WERI-Rb-1 (cell line): ENCODE results near the gene ZNF710.

Source experiments
- DNase-seq: peaks from one replicate; pipeline ENCODE4 v3.0.0-alpha.2; 2020
- H3K27ac ChIP-seq: fragments of 250-450 bp; sonication (Bioruptor Pico); 2 replicates; pipeline ENCODE4 v1.5.1; 2020; ENCODE audit warnings: mild to moderate bottlenecking, moderate library complexity
- H3K27me3 ChIP-seq: fragments of 250-450 bp; sonication (Bioruptor Pico); 2 replicates; pipeline ENCODE4 v1.5.1; 2021; ENCODE audit warnings: mild to moderate bottlenecking, low read depth, moderate library complexity; ENCODE audit not compliant: insufficient read depth, severe bottlenecking
- H3K36me3 ChIP-seq: fragments of 250-450 bp; sonication (Bioruptor Pico); 2 replicates; pipeline ENCODE4 v1.5.1; 2020; ENCODE audit warnings: mild to moderate bottlenecking, moderate library complexity
- H3K4me3 ChIP-seq: 2 replicates; pipeline ENCODE4 v1.5.1; 2011; ENCODE audit warnings: low read depth, mild to moderate bottlenecking, control low read depth, low read length
- H3K9me3 ChIP-seq: fragments of 250-450 bp; sonication (Bioruptor Pico); 2 replicates; pipeline ENCODE4 v1.5.1; 2021; ENCODE audit warnings: mild to moderate bottlenecking, moderate library complexity; ENCODE audit not compliant: severe bottlenecking
- CTCF ChIP-seq: IDR thresholded peaks from 2 replicates; pipeline ENCODE4 v1.5.1; 2011; ENCODE audit warnings: low read depth, mild to moderate bottlenecking, control low read depth, inconsistent platforms, low read length

ZNF710 gene

GRCh38 chr15:90080458-90080755, 79.3 kb downstream of the ZNF710 start:
- no peak for DNase-seq
- H3K27me3 ChIP-seq, result no peaks in the 10 kb centered on the region
- no peak overlapping the region for H3K27ac ChIP-seq
- no peak overlapping the region for H3K4me3 ChIP-seq
- no peak for TF ChIP-seq CTCF
- peaks cover 38% of the 10 kb centered on the region for H3K36me3 ChIP-seq
- H3K9me3 ChIP-seq, result no peaks in the 10 kb centered on the region

- no peak for TF ChIP-seq CTCF
- Histone ChIP-seq H3K4me3 (no peak overlapping the region), H3K27ac (no peak overlapping the region), H3K27me3 (no peaks in the 10 kb centered on the region), H3K36me3 (peaks cover 39% of the 10 kb centered on the region), H3K9me3 (no peaks in the 10 kb centered on the region)
- no peak for DNase-seq
Observed at GRCh38 chr15:90080818-90081393, 79.8 kb downstream of the ZNF710 start.

GRCh38 chr15:90082140-90082715, 81.1 kb downstream of the ZNF710 start:
- H3K27ac ChIP-seq, result no peak overlapping the region
- no peaks in the 10 kb centered on the region for H3K9me3 ChIP-seq
- no peaks in the 10 kb centered on the region for H3K27me3 ChIP-seq
- H3K36me3 ChIP-seq, result peaks cover 47% of the 10 kb centered on the region
- no peak overlapping the region for H3K4me3 ChIP-seq
- no peak for DNase-seq
- TF ChIP-seq CTCF, result no peak

- Histone ChIP-seq H3K4me3 (no peak overlapping the region), H3K9me3 (no peaks in the 10 kb centered on the region), H3K36me3 (peaks cover 56% of the 10 kb centered on the region), H3K27me3 (no peaks in the 10 kb centered on the region), H3K27ac (no peak overlapping the region)
- no peak for TF ChIP-seq CTCF
- no peak for DNase-seq
Observed at GRCh38 chr15:90083419-90083818, 82.3 kb downstream of the ZNF710 start.

- Histone ChIP-seq H3K9me3 (no peaks in the 10 kb centered on the region), H3K27me3 (no peaks in the 10 kb centered on the region), H3K4me3 (no peak overlapping the region), H3K27ac (no peak overlapping the region), H3K36me3 (peaks cover 57% of the 10 kb centered on the region)
- no peak for TF ChIP-seq CTCF
- DNase-seq, result no peak
Observed at GRCh38 chr15:90083954-90084607, 83.0 kb downstream of the ZNF710 start.
